Measurements from ENCODE around the gene CAMK2B. TPM values are rescaled to one million over a fixed set of nuclear protein-coding genes. Genes with fewer than 3 reads are reported as not detected.

The CAMK2B gene
- total and polyA plus RNA-seq, 2 experiments from 2014 or later = not detected

GRCh38 chr7:44167920-44168319 is 157.5 kb downstream of the CAMK2B start (continued):
- TF ChIP-seq POLR2AphosphoS5 (IDR thresholded peaks at IDR 0.05; ENCODE audit: low read depth) = no peak
- TF ChIP-seq ZNF331 (CRISPR knock-in tag; IDR thresholded peaks at IDR 0.05; ENCODE audit: low read depth) = no peak
- TF ChIP-seq CREB1 (CRISPR knock-in tag; IDR thresholded peaks at IDR 0.05; ENCODE audit: low read depth) = no peak

Other genes with a start within 250 kb of the CAMK2B start
- gene POLM, start 243.1 kb downstream of the CAMK2B start, total RNA-seq (2014; rRNA removed; shearing (Covaris generic)) = 19.8 and 35.4 TPM in 2 replicates
- 7.1 and 8.0 TPM in 2 replicates for gene POLM, start 243.1 kb downstream of the CAMK2B start, polyA plus RNA-seq (2016; fragmentation: Nextera tagmentation; extraction: Ambion mirVana)
- gene AEBP1, start 221.2 kb downstream of the CAMK2B start, total RNA-seq (2014; rRNA removed; shearing (Covaris generic)) = 36.7 and 42.0 TPM in 2 replicates
- 15.1 and 16.0 TPM in 2 replicates for gene AEBP1, start 221.2 kb downstream of the CAMK2B start, polyA plus RNA-seq (2016; fragmentation: Nextera tagmentation; extraction: Ambion mirVana)
- gene POLD2, start 202.0 kb downstream of the CAMK2B start, total RNA-seq (2014; rRNA removed; shearing (Covaris generic)) = 111 and 127 TPM in 2 replicates
- gene POLD2, start 202.0 kb downstream of the CAMK2B start, polyA plus RNA-seq (2016; fragmentation: Nextera tagmentation; extraction: Ambion mirVana) = 101 and 108 TPM in 2 replicates
- gene MYL7, start 184.3 kb downstream of the CAMK2B start, total RNA-seq (2014; rRNA removed; shearing (Covaris generic)) = 2.4 TPM in 1 of 2 replicates, not detected in the other
- gene MYL7, start 184.3 kb downstream of the CAMK2B start, polyA plus RNA-seq (2016; fragmentation: Nextera tagmentation; extraction: Ambion mirVana) = 4.8 and 8.3 TPM in 2 replicates
- 7.3 and 9.3 TPM in 2 replicates for gene GCK, start 136.2 kb downstream of the CAMK2B start, total RNA-seq (2014; rRNA removed; shearing (Covaris generic))
- gene GCK, start 136.2 kb downstream of the CAMK2B start, polyA plus RNA-seq (2016; fragmentation: Nextera tagmentation; extraction: Ambion mirVana) = 6.1 and 7.7 TPM in 2 replicates
- 94.5 and 114 TPM in 2 replicates for gene YKT6, start 124.6 kb downstream of the CAMK2B start, total RNA-seq (2014; rRNA removed; shearing (Covaris generic))
- gene YKT6, start 124.6 kb downstream of the CAMK2B start, polyA plus RNA-seq (2016; fragmentation: Nextera tagmentation; extraction: Ambion mirVana) = 29.2 and 33.5 TPM in 2 replicates
- gene NUDCD3, start 165.1 kb upstream of the CAMK2B start, total RNA-seq (2014; rRNA removed; shearing (Covaris generic)) = 42.7 and 52.9 TPM in 2 replicates
- gene NUDCD3, start 165.1 kb upstream of the CAMK2B start, polyA plus RNA-seq (2016; fragmentation: Nextera tagmentation; extraction: Ambion mirVana) = 35.0 and 35.7 TPM in 2 replicates
- gene NPC1L1, start 215.7 kb upstream of the CAMK2B start, total RNA-seq (2014; rRNA removed; shearing (Covaris generic)) = not detected in 2 replicates
- 0.03 and 0.05 TPM in 2 replicates for gene NPC1L1, start 215.7 kb upstream of the CAMK2B start, polyA plus RNA-seq (2016; fragmentation: Nextera tagmentation; extraction: Ambion mirVana)
- 70.5 and 72.3 TPM in 2 replicates for gene DDX56, start 248.3 kb upstream of the CAMK2B start, total RNA-seq (2014; rRNA removed; shearing (Covaris generic))
- gene DDX56, start 248.3 kb upstream of the CAMK2B start, polyA plus RNA-seq (2016; fragmentation: Nextera tagmentation; extraction: Ambion mirVana) = 43.9 and 44.1 TPM in 2 replicates

All from GM23338 (cell line).